GM19099 (cell line): ENCODE data around the gene LTB.

Experiments
- POLR2A ChIP-seq: IDR thresholded peaks from 3 replicates; pipeline ENCODE4 v1.6.1; 2011; ENCODE audit warnings: low read depth; ENCODE audit not compliant: insufficient read length; ENCODE audit errors: extremely low read depth

Gene LTB

GRCh38 chr6:31614684-31615578, 32.7 kb upstream of the LTB start, which contains the start of gene AIF1:
Gene AIF1 (plus strand): TSS chr6:31615234. CDS start chr6:31615330, 96 bp downstream.
- TF ChIP-seq POLR2A, result no peak

GRCh38 chr6:31614075-31614619, 31.9 kb upstream of the LTB start:
- TF ChIP-seq POLR2A, result peak; percentile 30

GRCh38 chr6:31610968-31611367, 28.7 kb upstream of the LTB start:
- TF ChIP-seq POLR2A, result no peak

GRCh38 chr6:31609519-31610406, 27.5 kb upstream of the LTB start:
- no peak for TF ChIP-seq POLR2A

- TF ChIP-seq POLR2A, result no peak
Observed at GRCh38 chr6:31607317-31607716, 25.1 kb upstream of the LTB start.

GRCh38 chr6:31597006-31597405, 14.8 kb upstream of the LTB start:
- TF ChIP-seq POLR2A, result no peak

GRCh38 chr6:31592396-31592771, 10.2 kb upstream of the LTB start:
- TF ChIP-seq POLR2A, result no peak

GRCh38 chr6:31588871-31589650, 6.8 kb upstream of the LTB start:
- TF ChIP-seq POLR2A, result no peak

- no peak for TF ChIP-seq POLR2A
Observed at GRCh38 chr6:31587791-31588777, 5.9 kb upstream of the LTB start.

- TF ChIP-seq POLR2A, result peak; percentile 16
Observed at GRCh38 chr6:31586599-31587281, 4.5 kb upstream of the LTB start.

GRCh38 chr6:31586008-31586407, 3.8 kb upstream of the LTB start, which contains the start of gene LST1:
Gene LST1 (plus strand): TSS chr6:31586277. CDS start chr6:31587300, 1,023 bp downstream.
- TF ChIP-seq POLR2A, result no peak

- TF ChIP-seq POLR2A, result no peak
Observed at GRCh38 chr6:31585491-31585890, 3.3 kb upstream of the LTB start.
